ENCODE measurements around the gene SORCS2. TPM values are rescaled to one million over a fixed set of nuclear protein-coding genes. Genes with fewer than 3 reads are reported as not detected.

Gene SORCS2
- total and polyA plus RNA-seq, 3 donors from 2014 or later: 2.7 to 4.6 (median 2.9) TPM

GRCh38 chr4:7660176-7661039, 468.1 kb downstream of the SORCS2 start:
- Histone ChIP-seq H3K27me3 (no peaks in the 10 kb centered on the region), H3K27ac (no peak overlapping the region), H3K4me3 (no peak overlapping the region), H3K9me3 (no peaks in the 10 kb centered on the region), H3K4me1 (peaks cover 19% of the 10 kb centered on the region), H3K36me3 (ENCODE audit: low read depth, missing control alignments) (no peaks in the 10 kb centered on the region)
- no peak for DNase-seq
- intact Hi-C loops (cut with DNase I; ENCODE audit: low total_unique reads): no loop called here
- TF ChIP-seq CTCF (IDR thresholded peaks at IDR 0.05) (no peak), POLR2A (IDR thresholded peaks at IDR 0.05) (no peak)
- WGBS, 2 donors: 62 to 65% methylated on average over 12 to 14 of the region's 14 CpGs

GRCh38 chr4:7661066-7661748, 468.9 kb downstream of the SORCS2 start:
- TF ChIP-seq CTCF (IDR thresholded peaks at IDR 0.05) (no peak), POLR2A (IDR thresholded peaks at IDR 0.05) (no peak)
- 88 to 89% methylated on average over 20 to 23 of the region's 23 CpGs for WGBS, 2 donors
- no peak overlapping the region for H3K4me3 ChIP-seq

DNA sequence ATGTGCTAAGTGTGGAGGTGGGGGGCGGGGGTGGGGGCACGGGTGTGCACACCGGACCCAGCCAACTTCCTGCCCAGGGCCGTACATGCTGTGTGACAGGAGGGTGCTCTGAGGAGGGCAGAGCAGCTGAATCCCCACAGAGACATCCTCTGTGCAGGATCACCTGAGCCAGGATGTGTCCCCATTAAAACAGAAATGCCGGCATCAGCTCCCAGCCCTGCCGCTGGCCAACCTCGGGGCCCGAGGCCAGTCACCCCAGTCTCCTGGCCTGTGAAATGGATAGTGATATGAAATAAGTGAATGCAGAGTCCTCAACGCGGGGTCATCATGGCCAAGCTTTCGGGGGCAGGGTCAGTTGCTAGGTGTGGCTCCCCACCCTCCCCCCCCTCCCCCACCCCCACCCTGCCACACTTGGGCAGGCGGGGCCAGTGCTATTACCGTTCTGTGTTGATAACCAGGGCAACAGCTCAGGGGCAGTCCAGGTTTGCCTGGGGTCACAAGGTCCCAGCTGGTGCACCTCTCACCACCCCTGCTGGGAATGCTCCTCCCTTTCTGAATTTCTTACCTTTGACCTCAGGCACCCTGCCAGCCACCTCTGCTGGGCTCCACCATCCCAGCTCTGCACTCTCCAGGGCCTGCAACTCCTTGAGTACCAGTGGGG, 469.6 kb downstream of the SORCS2 start:
- no peak for TF ChIP-seq CTCF (IDR thresholded peaks at IDR 0.05)
- TF ChIP-seq POLR2A (IDR thresholded peaks at IDR 0.05): no peak
- H3K4me3 ChIP-seq: no peak overlapping the region
- no peaks in the 10 kb centered on the region for H3K27me3 ChIP-seq
- DNase-seq: no peak
- no peaks in the 10 kb centered on the region for H3K36me3 ChIP-seq (ENCODE audit: low read depth, missing control alignments)
- peaks cover 7% of the 10 kb centered on the region for H3K4me1 ChIP-seq
- no peaks in the 10 kb centered on the region for H3K9me3 ChIP-seq
- intact Hi-C loops (cut with DNase I; ENCODE audit: low total_unique reads): no loop called here
- 72 to 84% methylated on average over 7 to 13 of the region's 13 CpGs for WGBS, 2 donors
- no peak overlapping the region for H3K27ac ChIP-seq

More at GRCh38 chr4:7661066-7661748, 468.9 kb downstream of the SORCS2 start:
- H3K27ac ChIP-seq: no peak overlapping the region
- no peak for DNase-seq
- no peaks in the 10 kb centered on the region for H3K27me3 ChIP-seq
- intact Hi-C loops (cut with DNase I; ENCODE audit: low total_unique reads): no loop called here
- H3K4me1 ChIP-seq: peaks cover 11% of the 10 kb centered on the region
- no peaks in the 10 kb centered on the region for H3K9me3 ChIP-seq
- no peaks in the 10 kb centered on the region for H3K36me3 ChIP-seq (ENCODE audit: low read depth, missing control alignments)

DNA sequence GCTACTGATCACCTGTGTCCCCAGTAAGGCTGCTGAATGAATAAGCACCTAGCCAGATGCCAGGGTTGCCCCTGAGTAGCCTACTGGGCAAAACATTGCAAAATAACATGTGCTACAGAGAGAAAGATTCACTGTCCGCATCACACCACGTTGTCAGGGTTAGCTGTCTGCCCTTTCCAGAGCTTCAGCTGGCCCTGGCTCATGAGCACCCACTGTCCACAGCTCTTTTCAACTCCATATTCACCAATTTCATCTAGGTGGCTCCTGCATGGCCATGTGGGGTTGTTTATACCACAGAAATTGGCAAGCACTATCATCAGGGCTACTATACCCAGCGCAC, 470.1 kb downstream of the SORCS2 start:
- WGBS, 2 donors: 90 to 97% methylated on average over 3 of the region's 3 CpGs
- H3K4me1 ChIP-seq: peaks cover 7% of the 10 kb centered on the region
- intact Hi-C loops (cut with DNase I; ENCODE audit: low total_unique reads): no loop called here
- TF ChIP-seq CTCF (IDR thresholded peaks at IDR 0.05) (no peak), POLR2A (IDR thresholded peaks at IDR 0.05) (no peak)
- no peak overlapping the region for H3K27ac ChIP-seq
- H3K36me3 ChIP-seq (ENCODE audit: low read depth, missing control alignments): no peaks in the 10 kb centered on the region
- no peak for DNase-seq
- no peaks in the 10 kb centered on the region for H3K27me3 ChIP-seq
- no peak overlapping the region for H3K4me3 ChIP-seq
- H3K9me3 ChIP-seq: no peaks in the 10 kb centered on the region
